ENCODE data around the gene MXD4. TPM values are rescaled to one million over a fixed set of nuclear protein-coding genes. Genes with fewer than 3 reads are reported as not detected.

The MXD4 gene
- total and polyA plus RNA-seq, 8 donors = 14.8 to 51.4 (median 27.4) TPM

DNA sequence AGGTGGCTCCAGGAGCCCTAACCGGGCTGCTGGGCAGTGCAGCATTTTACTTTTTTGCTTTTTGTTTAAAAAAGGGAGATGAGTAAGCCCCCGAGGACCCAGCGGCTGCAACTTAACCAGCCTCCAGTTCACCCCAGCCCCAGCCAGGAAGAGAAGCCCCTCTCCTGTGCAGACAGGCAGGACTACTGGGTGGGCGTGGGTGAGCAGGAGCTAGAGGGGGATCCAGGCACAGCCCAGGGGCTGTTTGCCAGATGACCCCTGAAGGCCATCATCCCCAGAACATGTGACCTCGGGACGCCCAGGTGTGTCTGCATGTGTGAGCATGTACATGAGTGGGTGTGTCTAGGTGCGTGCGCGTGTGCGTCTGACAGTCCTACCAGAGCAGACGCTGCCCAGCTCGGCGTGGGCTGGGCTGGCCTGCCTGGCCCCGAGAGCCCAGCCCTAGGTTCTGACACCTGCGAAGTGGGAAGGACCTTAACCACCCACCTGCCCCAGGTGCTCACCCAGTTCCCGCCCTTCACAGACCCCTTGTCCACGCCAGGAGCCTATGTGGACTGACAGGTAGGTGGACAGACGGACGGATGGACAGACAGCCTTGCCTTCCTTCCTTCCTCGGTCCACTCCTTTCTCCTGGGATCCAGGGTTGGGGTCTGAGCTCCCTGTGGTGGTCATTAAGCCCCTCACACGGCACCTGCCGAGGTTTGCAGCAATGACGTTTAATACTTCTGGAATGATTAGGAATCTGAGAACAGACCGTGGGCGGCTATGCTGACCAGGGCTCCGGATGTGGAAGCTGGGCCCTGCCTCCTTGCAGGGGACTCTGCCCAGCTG lies 12.2 kb downstream of the MXD4 start:
- Histone ChIP-seq H3K27me3 (no peaks in the 10 kb centered on the region), H3K9me3 (no peaks in the 10 kb centered on the region), H3K4me3 (no peak overlapping the region), H3K27ac (no peak overlapping the region), H3K36me3 (peaks cover 0 to 23% (median 0%) of the 10 kb centered on the region in 3 donors), H3K4me1 (no peaks in the 10 kb centered on the region)
- DNase-seq (peak in 5 of 6 donors; percentile 1 to 41 (median 12)), ATAC-seq (no peak), FAIRE-seq (no peak)
- TF ChIP-seq, protein P1, sequence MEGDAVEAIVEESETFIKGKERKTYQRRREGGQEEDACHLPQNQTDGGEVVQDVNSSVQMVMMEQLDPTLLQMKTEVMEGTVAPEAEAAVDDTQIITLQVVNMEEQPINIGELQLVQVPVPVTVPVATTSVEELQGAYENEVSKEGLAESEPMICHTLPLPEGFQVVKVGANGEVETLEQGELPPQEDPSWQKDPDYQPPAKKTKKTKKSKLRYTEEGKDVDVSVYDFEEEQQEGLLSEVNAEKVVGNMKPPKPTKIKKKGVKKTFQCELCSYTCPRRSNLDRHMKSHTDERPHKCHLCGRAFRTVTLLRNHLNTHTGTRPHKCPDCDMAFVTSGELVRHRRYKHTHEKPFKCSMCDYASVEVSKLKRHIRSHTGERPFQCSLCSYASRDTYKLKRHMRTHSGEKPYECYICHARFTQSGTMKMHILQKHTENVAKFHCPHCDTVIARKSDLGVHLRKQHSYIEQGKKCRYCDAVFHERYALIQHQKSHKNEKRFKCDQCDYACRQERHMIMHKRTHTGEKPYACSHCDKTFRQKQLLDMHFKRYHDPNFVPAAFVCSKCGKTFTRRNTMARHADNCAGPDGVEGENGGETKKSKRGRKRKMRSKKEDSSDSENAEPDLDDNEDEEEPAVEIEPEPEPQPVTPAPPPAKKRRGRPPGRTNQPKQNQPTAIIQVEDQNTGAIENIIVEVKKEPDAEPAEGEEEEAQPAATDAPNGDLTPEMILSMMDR (IDR thresholded peaks at IDR 0.05) = no peak
- intact Hi-C loops (cut with DNase I) = no loop called here
- 89% methylated on average over 26 of the region's 26 CpGs for WGBS, 2 donors

DNA sequence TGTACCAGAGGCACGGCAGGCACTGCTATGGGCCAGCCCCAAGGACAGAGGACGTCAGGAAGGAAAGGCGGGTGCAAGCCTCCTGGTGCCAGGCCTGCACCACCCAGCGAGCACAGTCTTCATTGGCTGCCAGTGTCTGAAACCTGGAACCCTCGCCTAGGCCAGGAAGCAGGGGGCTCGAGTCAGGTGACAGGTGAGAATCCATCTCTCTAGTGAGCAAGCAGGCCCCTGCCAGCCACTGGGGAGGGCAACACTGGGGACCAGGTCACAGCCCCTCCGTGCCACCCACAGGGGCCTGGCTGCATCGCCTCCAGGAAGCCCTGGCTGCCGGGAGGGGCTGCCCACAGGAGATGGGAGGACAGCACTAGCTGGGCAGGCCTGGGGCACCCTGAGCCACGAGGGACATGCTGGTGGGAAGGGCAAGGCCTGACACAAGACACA lies 13.1 kb downstream of the MXD4 start:
- no peak for ATAC-seq
- H3K27me3 ChIP-seq = no peaks in the 10 kb centered on the region
- no peaks in the 10 kb centered on the region for H3K4me1 ChIP-seq
- TF ChIP-seq, protein P1 (IDR thresholded peaks at IDR 0.05) = no peak
- no peak overlapping the region for H3K4me3 ChIP-seq
- peak in 5 of 6 donors; percentile 9 to 69 (median 25) for DNase-seq
- 76 to 79% methylated on average over 10 of the region's 10 CpGs for WGBS, 2 donors
- peaks cover 0 to 23% (median 0%) of the 10 kb centered on the region in 3 donors for H3K36me3 ChIP-seq
- FAIRE-seq = no peak
- no peak overlapping the region for H3K27ac ChIP-seq
- intact Hi-C loops (cut with DNase I) = no loop called here
- no peaks in the 10 kb centered on the region for H3K9me3 ChIP-seq

DNA sequence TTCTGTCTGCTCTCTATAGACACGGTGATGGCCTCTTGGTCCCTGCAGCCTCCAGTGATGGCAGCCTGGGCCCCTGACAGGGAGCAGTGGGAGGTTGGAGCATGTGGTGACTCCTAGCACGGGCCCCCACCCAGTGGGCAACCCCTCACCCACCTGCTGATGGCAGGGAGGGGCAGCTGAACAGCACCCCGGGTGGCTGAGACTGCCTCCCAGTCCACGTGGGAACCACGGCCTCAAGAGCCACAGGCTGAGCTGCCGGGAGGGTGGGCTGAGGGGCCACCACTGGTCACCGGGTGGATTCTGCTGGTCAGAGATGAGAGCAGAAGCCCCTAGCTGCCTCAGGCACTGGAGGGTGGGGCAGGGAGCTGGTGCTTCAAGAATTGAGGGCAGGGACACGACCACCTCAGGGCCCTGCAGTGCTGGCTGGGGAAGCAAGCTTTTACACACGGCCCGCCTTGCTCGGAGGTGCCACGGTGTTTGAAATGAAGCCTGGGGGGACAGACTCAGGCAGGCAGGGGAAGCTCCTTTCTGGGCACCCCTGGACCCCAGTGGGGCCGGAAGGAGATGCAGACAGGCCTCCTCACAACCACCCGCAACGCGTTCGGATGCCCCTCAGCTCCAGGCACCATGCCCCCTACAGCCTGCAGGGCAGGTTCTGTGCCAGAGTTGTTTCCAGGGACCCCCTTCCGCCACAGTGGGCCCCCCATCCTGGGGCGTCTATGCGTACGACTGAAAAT lies 13.7 kb downstream of the MXD4 start:
- DNase-seq = peak in 5 of 6 donors; percentile 5 to 43 (median 13)
- H3K4me3 ChIP-seq = no peak overlapping the region
- no peak for FAIRE-seq
- no peaks in the 10 kb centered on the region for H3K27me3 ChIP-seq
- intact Hi-C loops (cut with DNase I) = no loop called here
- no peak for ATAC-seq
- H3K36me3 ChIP-seq = peaks cover 0 to 23% (median 0%) of the 10 kb centered on the region in 3 donors
- no peaks in the 10 kb centered on the region for H3K4me1 ChIP-seq
- no peaks in the 10 kb centered on the region for H3K9me3 ChIP-seq
- 86 to 89% methylated on average over 21 of the region's 21 CpGs for WGBS, 2 donors
- TF ChIP-seq, protein P1 (IDR thresholded peaks at IDR 0.05) = no peak
- no peak overlapping the region for H3K27ac ChIP-seq

DNA sequence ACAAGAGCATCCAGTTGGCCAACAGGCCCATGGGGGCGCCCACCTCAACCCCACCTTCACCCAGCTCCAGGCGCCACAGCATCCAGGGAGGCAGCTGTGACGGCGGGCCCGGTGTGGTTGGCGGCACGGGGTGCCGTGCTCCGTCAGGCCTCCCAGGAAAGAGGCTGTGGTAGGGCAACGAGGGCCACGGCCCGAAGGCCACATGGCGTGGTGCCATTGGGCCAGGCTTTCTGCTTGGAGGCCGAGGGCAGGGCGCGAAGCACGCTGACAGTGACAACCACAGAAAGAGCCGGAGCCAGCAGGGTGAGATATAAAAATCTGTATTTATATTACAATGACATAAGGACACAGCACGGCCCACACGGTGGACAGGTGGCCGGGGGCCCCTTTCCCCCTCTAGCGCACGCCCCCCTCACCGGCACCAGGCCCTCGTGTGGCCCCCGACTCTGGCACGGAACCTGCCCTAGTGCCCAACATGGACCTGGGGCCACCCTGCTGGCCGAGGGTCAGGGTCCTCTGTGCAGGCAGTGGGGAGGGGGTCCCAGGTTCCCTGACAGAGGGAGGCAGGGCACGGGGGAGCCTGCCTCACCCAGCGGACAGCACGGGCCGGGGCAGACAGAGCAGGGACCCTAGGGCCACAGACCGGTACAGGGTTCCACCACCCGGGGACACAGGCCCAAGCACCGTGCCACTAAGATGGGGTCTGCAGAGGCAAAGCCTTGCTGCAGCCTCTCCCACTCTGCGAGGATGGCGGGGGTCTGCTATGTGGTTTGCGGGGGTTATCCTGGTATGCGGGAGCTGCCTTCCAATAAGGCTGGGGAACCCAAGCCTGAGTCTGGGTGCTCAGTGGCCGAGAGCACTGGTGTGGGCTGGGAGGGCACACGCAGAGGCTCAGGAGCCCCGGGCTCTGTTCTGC lies 14.5 kb downstream of the MXD4 start:
- Histone ChIP-seq H3K4me1 (no peaks in the 10 kb centered on the region), H3K9me3 (no peaks in the 10 kb centered on the region), H3K4me3 (no peak overlapping the region), H3K27ac (no peak overlapping the region), H3K27me3 (no peaks in the 10 kb centered on the region), H3K36me3 (peaks cover 0 to 23% (median 0%) of the 10 kb centered on the region in 3 donors)
- ATAC-seq (no peak), DNase-seq (peak; percentile 7 to 73 (median 28)), FAIRE-seq (no peak)
- intact Hi-C loops (cut with DNase I) = no loop called here
- WGBS, 2 donors = 85 to 86% methylated on average over 41 to 42 of the region's 42 CpGs
- TF ChIP-seq, protein P1 (IDR thresholded peaks at IDR 0.05) = no peak
